HG02938 (cell line): ENCODE data around the gene PARP12.

Experiments
- ATAC-seq: cut with Tn5 transposase; IDR thresholded peaks from one replicate; pipeline ENCODE4 v1.9.1; 2021; ENCODE audit warnings: mild to moderate bottlenecking, moderate library complexity; ENCODE audit not compliant: unreplicated experiment

Gene PARP12

DNA sequence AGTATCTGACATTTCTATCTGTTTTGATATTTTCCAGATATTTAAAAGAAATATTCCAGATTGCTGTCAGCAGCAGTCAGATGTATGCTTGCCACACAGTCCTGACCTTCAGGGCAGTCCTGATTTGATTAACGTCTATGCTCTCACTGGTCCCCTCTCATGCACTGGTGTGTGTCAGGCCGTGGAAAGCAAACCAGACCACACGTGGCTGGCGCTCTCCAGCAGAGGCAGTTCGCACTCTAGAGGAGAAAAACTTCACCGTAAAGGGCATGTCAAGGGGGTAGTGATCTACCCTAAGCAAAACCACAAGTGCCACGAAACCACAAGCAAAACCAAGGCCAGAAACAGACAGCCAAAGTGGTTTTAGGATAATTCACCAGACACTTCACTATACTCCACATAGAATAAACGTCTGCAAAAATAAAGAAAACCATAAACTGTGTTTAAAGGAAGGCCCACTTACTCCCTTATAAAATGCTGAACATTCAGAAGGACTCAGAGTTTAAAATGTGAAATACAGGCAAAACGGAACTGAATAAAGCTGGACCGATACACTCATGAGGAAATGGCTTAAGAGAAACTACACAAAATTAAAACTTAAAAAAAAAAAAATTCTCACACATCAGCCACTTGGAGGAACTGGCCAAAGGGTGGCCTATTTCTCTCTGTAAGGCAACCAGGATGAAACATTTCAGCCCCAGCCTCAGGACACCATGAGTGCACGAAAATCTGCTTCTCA lies 26.4 kb downstream of the PARP12 start:
- ATAC-seq: no peak

GRCh38 chr7:140035400-140036223 lies 27.1 kb downstream of the PARP12 start:
- no peak for ATAC-seq

DNA sequence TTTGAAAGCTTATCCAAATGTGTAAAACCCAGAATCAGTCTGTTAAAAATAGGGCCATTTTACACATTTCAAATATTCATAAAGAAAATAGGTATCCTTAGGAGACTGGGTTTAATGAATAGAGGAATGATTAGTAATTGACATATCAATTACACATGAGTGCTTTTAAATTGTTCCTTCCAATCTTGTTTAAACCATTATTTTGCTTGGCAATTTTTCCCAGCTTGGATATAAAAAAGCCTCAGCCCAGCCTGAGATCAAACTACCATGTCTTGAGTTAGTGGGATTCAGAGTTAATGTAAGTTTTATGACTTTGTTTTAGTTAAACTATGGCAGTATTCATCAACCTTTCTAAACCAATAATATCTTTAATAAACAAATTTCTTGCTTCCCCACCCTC lies 28.3 kb downstream of the PARP12 start:
- no peak for ATAC-seq

- no peak for ATAC-seq
These were observed 28.9 kb downstream of the PARP12 start for GRCh38 chr7:140033779-140034363.

- no peak for ATAC-seq
These were observed 29.7 kb downstream of the PARP12 start for GRCh38 chr7:140033036-140033435.

- ATAC-seq: no peak
These were observed 31.4 kb downstream of the PARP12 start for GRCh38 chr7:140031364-140031763.

GRCh38 chr7:140029072-140029471 lies 33.7 kb downstream of the PARP12 start:
- no peak for ATAC-seq

DNA sequence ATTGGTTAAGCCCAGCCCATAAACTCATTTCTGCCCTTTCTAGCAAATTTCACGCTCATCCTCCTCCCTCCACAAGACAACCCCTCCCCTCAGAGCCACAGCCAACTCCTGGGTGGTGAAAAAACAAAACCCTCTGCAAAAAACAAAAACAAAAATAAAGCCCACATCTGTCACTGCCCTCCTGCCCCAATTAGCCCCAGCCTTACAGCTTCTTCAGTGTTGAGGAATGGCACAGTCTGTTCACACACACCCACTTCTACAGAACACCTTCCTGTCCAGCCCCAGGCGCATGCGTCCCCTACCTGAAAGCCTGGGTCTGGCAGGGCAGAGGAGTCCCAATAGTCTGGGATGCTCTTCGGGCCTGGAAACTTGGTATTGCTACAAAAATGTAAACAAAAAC lies 34.4 kb downstream of the PARP12 start:
- ATAC-seq: no peak

- ATAC-seq: no peak
These were observed 34.9 kb downstream of the PARP12 start for GRCh38 chr7:140027858-140028257.

DNA sequence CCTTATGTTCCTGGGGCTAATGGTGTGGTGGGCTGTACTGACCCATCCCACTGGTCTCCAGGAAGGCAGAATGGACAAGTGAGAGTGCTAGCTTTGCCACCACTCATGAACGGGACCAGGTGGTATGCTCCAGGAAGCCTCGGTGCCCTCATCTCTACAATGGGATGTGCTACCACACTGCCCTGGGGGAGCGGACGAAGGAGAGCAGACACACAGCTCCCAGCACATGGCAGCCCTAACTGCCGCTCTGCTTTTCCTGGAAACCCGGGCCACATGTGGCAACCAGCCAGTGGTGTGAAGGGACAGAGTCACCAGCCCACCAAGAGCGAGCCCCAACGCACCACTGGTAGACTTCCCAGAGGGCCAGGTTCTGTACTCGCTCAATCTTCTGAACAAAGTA lies 35.8 kb downstream of the PARP12 start:
- ATAC-seq: no peak

- ATAC-seq: no peak
These were observed 36.8 kb downstream of the PARP12 start for GRCh38 chr7:140025814-140026433.

- no peak for ATAC-seq
These were observed 37.5 kb downstream of the PARP12 start for GRCh38 chr7:140025241-140025640.

DNA sequence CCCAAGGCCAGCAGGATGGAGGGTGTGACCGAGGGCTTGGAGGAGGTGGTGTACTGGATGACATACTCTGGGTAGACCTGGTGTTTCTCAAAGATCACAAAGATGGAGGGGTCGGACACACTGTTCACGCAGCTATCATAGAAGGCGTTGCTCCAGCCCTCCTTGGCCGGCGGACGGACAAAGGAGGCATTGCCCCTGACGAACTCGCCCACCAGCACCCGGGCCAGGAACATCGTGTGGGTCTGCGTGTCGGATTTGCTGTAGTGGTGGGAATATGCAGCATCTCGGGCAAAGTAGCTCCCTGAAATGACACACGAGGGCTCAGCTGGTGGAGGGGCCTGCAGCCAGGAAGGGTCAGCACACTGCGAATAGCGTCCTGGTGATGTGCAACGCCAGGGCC lies 38.2 kb downstream of the PARP12 start:
- ATAC-seq: no peak

GRCh38 chr7:140023728-140024127 lies 39.0 kb downstream of the PARP12 start:
- ATAC-seq: no peak

GRCh38 chr7:140022582-140023211 lies 40.1 kb downstream of the PARP12 start:
- no peak for ATAC-seq

DNA sequence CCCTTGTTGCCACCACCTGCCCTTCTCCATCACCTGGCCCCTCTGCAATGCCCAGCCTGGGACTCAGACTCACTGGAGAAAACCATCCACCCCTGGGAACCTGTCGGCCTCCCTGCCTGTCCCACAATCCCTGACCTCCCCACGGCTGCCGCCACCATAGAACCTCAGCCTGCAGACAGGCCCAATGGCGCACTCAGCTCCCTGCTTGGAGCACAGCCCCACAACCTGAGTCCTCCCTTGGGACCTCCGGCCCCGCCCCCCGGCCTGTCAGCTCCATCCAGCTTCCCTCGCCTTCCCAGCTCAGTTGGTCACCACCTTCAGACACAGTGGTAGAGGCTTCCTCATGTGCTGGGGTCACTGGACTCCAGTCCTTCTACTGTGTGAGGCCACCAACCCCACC lies 41.1 kb downstream of the PARP12 start:
- ATAC-seq: no peak

DNA sequence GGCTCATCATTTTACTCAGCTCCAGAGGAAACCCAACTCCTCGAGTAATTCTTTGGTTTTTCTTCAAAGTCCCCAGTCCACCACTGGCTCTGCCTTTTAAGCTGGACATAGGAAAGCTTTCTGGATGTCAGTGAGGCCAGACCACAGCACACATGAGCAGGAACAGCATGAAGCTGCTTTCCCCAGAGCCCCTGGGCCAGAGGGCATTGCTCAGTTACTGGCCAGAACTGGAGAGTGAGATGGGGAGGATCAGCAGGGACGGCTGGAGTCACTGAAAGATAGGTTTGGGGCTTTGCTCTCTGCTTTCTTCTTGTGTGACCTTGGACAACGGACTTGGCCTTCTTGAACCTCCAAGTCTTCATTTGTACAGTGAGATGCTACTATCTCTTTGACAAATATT lies 43.1 kb downstream of the PARP12 start:
- no peak for ATAC-seq

GRCh38 chr7:140019172-140019571 lies 43.6 kb downstream of the PARP12 start:
- no peak for ATAC-seq

GRCh38 chr7:140018125-140019043 lies 44.4 kb downstream of the PARP12 start:
- ATAC-seq: no peak

GRCh38 chr7:140017543-140017942 lies 45.2 kb downstream of the PARP12 start:
- no peak for ATAC-seq
